K562 (cell line): ENCODE measurements around the gene ZYG11A. TPM values are rescaled to one million over a fixed set of nuclear protein-coding genes. Genes with fewer than 3 reads are reported as not detected.

Source experiments
- ATAC-seq: fragments of 200-7000 bp; cut with Tn5 transposase; 3 replicates; pipeline ENCODE4 v1.9.1; 2020; ENCODE audit warnings: moderate library complexity
- BruUV-seq: library from RNA; stranded (reverse); fragments of 400-500 nt; replicated peaks from 2 replicates; lab custom pipeline; 2021; lab: Mats Ljungman, UMichigan
- CTCF ChIA-PET: fragments of 300-600 bp; formaldehyde crosslinking; extraction: SDS; loops from one replicate; lab custom pipeline; 2021; ENCODE audit warnings: low intra/inter-chr PET ratio; lab: Yijun Ruan, JAX
- POLR2A ChIA-PET: fragments of 300-600, 350-650 bp; sonication (Branson Sonifier 250); formaldehyde crosslinking; extraction: SDS; loops from one replicate; lab custom pipeline; 2021; ENCODE audit warnings: antibody characterized with exemption, inconsistent platforms; lab: Yijun Ruan, JAX
- DNase-seq, 4 experiments: peaks; one replicate each; pipeline versions ENCODE4 v3.0.0 to v3.0.0-alpha.2; 2011 to 2018; ENCODE audit warnings: low spot score in 3 of 4, mixed read lengths in 3 of 4; ENCODE audit errors: extremely low read depth in 1 of 4
- FAIRE-seq: peaks from 2 replicates; lab custom pipeline; 2011; peaks lifted over from hg19 to GRCh38; lab: Jason Lieb, UNC
- H2AFZ ChIP-seq: 2 replicates; pipeline ENCODE4 v1.6.0; 2011; ENCODE audit warnings: low read depth, low read length, control low read depth, inconsistent platforms
- H3K27ac ChIP-seq: fragments of 200-600 bp; 3 replicates; pipeline ENCODE4 v1.8.0; 2011; ENCODE audit warnings: low read depth, mild to moderate bottlenecking, control low read depth, inconsistent platforms, low read length, moderate library complexity, mixed read lengths; ENCODE audit errors: extremely low read depth
- H3K27me3 ChIP-seq, 2 experiments: fragments of 300-600 bp in 1 of 2; 2 replicates in 1 of 2; 3 replicates in 1 of 2; pipeline versions ENCODE4 v1.6.0 to v1.8.0; 2011; ENCODE audit warnings: inconsistent platforms in 2 of 2, low read length in 2 of 2, mild to moderate bottlenecking in 1 of 2, mixed read lengths in 1 of 2, moderate library complexity in 1 of 2; ENCODE audit not compliant: control insufficient read depth in 2 of 2, insufficient read depth in 2 of 2
- H3K36me3 ChIP-seq: fragments of 300-600 bp; 3 replicates; pipeline ENCODE4 v1.8.0; 2011; ENCODE audit warnings: mild to moderate bottlenecking, low read length, inconsistent platforms; ENCODE audit not compliant: control insufficient read depth, insufficient read depth
- H3K4me1 ChIP-seq, 2 experiments: fragments of 200-600 bp in 1 of 2; replicated peaks in 1 of 2; 2 replicates in 1 of 2; 3 replicates in 1 of 2; pipeline versions ENCODE4 v1.5.1 to v1.8.0; 2011; ENCODE audit warnings: inconsistent platforms in 2 of 2, low read length in 2 of 2, mild to moderate bottlenecking in 1 of 2, mixed read lengths in 1 of 2, moderate library complexity in 1 of 2; ENCODE audit not compliant: control insufficient read depth in 2 of 2, insufficient read depth in 2 of 2
- H3K4me2 ChIP-seq: 2 replicates; pipeline ENCODE4 v1.6.1; 2011; ENCODE audit warnings: low read length, control low read depth, inconsistent platforms, mixed read lengths; ENCODE audit not compliant: insufficient read depth
- H3K4me3 ChIP-seq: fragments of 200-600 bp; sonication (generic), shearing (Covaris generic); 2 replicates; pipeline ENCODE4 v1.5.1; 2016; ENCODE audit warnings: control low read depth, inconsistent platforms
- H3K79me2 ChIP-seq: fragments of 200-600 bp; 3 replicates; pipeline ENCODE4 v1.8.0; 2011; ENCODE audit warnings: low read length, inconsistent platforms; ENCODE audit not compliant: control insufficient read depth, insufficient read depth
- H3K9ac ChIP-seq, 2 experiments: 2 replicates each; pipeline versions ENCODE4 v1.6.0 to v1.6.1; 2011; ENCODE audit warnings: low read depth in 2 of 2, low read length in 2 of 2, control low read depth in 1 of 2, inconsistent platforms in 1 of 2, mild to moderate bottlenecking in 1 of 2, mixed read lengths in 1 of 2; ENCODE audit not compliant: insufficient read depth in 1 of 2
- H3K9me1 ChIP-seq: one replicate; pipeline ENCODE4 v1.6.0; 2011; ENCODE audit warnings: inconsistent platforms, mild to moderate bottlenecking, low read length, moderate library complexity; ENCODE audit not compliant: control insufficient read depth, insufficient read depth
- H3K9me3 ChIP-seq: replicated peaks from 2 replicates; pipeline ENCODE4 v1.5.1; 2011; ENCODE audit warnings: low read depth, low read length, inconsistent platforms; ENCODE audit not compliant: control insufficient read depth, insufficient read depth
- H4K20me1 ChIP-seq: replicated peaks from 2 replicates; pipeline ENCODE4 v1.6.1; 2011; ENCODE audit warnings: low read length, inconsistent platforms, mixed read lengths; ENCODE audit not compliant: control insufficient read depth, insufficient read depth
- ESRRB ChIP-seq: fragments of 250-450 bp; sonication (Bioruptor Pico); IDR thresholded peaks from 2 replicates; pipeline ENCODE4 v1.5.0; 2020; ENCODE audit warnings: mild to moderate bottlenecking, moderate library complexity, borderline replicate concordance
- FOXA3 ChIP-seq, 2 experiments: fragments of 450-650 bp in 1 of 2; sonication (generic) in 1 of 2; formaldehyde crosslinking; IDR thresholded peaks in 1 of 2; conservative IDR thresholded peaks in 1 of 2; 2 replicates each; pipeline versions ENCODE4 v1.4.0 to v1.8.0; 2020 to 2022; ENCODE audit warnings: mild to moderate bottlenecking in 2 of 2, missing genetic modification reagents in 1 of 2
- KAT8 ChIP-seq: fragments of 450-650 bp; IDR thresholded peaks from 2 replicates; pipeline ENCODE4 v1.6.1; 2016; ENCODE audit warnings: low read depth, mild to moderate bottlenecking
- NBN ChIP-seq: fragments of 450-650 bp; IDR thresholded peaks from 2 replicates; pipeline ENCODE4 v1.6.1; 2016; ENCODE audit warnings: low read depth, mild to moderate bottlenecking
- SRSF3 ChIP-seq: fragments of 200-400 bp; formaldehyde crosslinking; IDR thresholded peaks from 2 replicates; pipeline ENCODE4 v1.6.1; 2016; ENCODE audit warnings: mild to moderate bottlenecking, low read length, moderate library complexity; ENCODE audit not compliant: insufficient read depth
- ZNF23 ChIP-seq: fragments of 250-450 bp; sonication (Bioruptor Pico); IDR thresholded peaks from 2 replicates; pipeline ENCODE4 v1.4.0; 2020; ENCODE audit warnings: mild to moderate bottlenecking
- WGBS: fragments of 100-300 bp; shearing (Covaris generic); methylation state at CpG from one replicate; pipeline ENCODE4 v1.1.6; 2016; ENCODE audit warnings: low coverage, mixed read lengths; ENCODE audit not compliant: insufficient coverage; ENCODE audit errors: missing lambda C conversion rate; 5-methylcytosine and 5-hydroxymethylcytosine counted together
- in situ Hi-C: fragments of 300-500 bp; cut with MboI; formaldehyde crosslinking; loops from 4 replicates; pipeline ENCODE4 v1.15.0; 2018; ENCODE audit warnings: inconsistent platforms, mixed read lengths
- intact Hi-C: fragments of 100-400 bp; cut with micrococcal nuclease; formaldehyde crosslinking; loops from 2 replicates; pipeline ENCODE4 v1.14.2; 2022
- polyA plus RNA-seq, 8 experiments: library from polyadenylated mRNA; depleted of rRNA in 4 of 8; stranded (reverse) in 5 of 8; unstranded in 3 of 8; fragments of >200 nt; fragmentation: Nextera tagmentation in 2 of 8; fragmentation: Illumina TruSeq in 1 of 8; extraction: Ambion mirVana in 2 of 8; extraction: Trizol in 1 of 8; gene quantifications; 2 replicates each; pipeline versions ENCODE4 v1.2.1 to v1.2.3, GENCODE V29; 2011 to 2014; ENCODE audit warnings: inconsistent platforms in 1 of 8, missing spikeins in 1 of 8
- total RNA-seq, 7 experiments: library from RNA; depleted of rRNA in 6 of 7; stranded (reverse); fragments of >200 nt in 6 of 7; fragmentation: Illumina TruSeq in 2 of 7; extraction: Trizol in 2 of 7; gene quantifications; 2 replicates each; pipeline versions ENCODE4 v1.2.1 to v1.2.3, GENCODE V29; 2011 to 2021; ENCODE audit warnings: low replicate concordance in 1 of 7
- TF ChIP-seq, protein P1 (sequence below): fragments of 450-650 bp; conservative IDR thresholded peaks from 2 replicates; pipeline ENCODE4 v1.6.1; 2016; ENCODE audit warnings: missing genetic modification characterization, low read depth, mild to moderate bottlenecking, missing compliant biosample characterization, moderate library complexity
- TF ChIP-seq, protein P2 (sequence below), 2 experiments: fragments of 450-650 bp in 1 of 2; sonication (generic) in 1 of 2; formaldehyde crosslinking in 1 of 2; IDR thresholded peaks in 1 of 2; conservative IDR thresholded peaks in 1 of 2; 2 replicates each; pipeline versions ENCODE4 v1.6.1 to v1.8.1; 2016 to 2023; ENCODE audit warnings: mild to moderate bottlenecking in 2 of 2, moderate library complexity in 2 of 2, inconsistent platforms in 1 of 2, missing genetic modification reagents in 1 of 2

Gene ZYG11A
- total and polyA plus RNA-seq, 9 of the 15 experiments (the other 6 are each of a cell fraction or from before 2014, with no cell fraction given) = 4.5 to 21.9 (median 14.0) TPM

DNA sequence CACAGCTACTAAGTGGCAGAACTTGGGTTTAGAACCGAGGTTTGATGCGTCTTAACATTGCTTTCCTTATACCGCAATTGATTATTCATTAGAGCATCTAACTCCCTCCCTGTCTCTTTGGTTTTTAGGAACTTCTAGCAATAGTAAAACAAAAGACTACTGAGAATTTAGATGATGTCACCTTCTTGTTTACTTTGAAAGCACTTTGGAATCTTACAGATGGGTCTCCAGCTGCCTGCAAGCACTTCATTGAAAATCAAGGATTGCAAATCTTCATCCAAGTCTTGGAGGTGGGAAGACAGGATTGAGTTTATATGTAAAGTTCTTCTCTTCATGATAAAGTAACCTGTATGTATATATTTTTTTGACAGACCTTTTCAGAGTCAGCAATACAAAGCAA lies 35.0 kb downstream of the ZYG11A start:
- H3K9ac ChIP-seq = no peak overlapping the region
- TF ChIP-seq ESRRB (CRISPR knock-in tag) = no peak
- TF ChIP-seq, protein P1, sequence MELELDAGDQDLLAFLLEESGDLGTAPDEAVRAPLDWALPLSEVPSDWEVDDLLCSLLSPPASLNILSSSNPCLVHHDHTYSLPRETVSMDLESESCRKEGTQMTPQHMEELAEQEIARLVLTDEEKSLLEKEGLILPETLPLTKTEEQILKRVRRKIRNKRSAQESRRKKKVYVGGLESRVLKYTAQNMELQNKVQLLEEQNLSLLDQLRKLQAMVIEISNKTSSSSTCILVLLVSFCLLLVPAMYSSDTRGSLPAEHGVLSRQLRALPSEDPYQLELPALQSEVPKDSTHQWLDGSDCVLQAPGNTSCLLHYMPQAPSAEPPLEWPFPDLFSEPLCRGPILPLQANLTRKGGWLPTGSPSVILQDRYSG (tag) = no peak
- TF ChIP-seq ZNF23 (CRISPR knock-in tag) = no peak
- TF ChIP-seq KAT8 = no peak
- TF ChIP-seq, protein P2, sequence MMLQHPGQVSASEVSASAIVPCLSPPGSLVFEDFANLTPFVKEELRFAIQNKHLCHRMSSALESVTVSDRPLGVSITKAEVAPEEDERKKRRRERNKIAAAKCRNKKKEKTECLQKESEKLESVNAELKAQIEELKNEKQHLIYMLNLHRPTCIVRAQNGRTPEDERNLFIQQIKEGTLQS (IDR thresholded peaks at IDR 0.05) = peak; percentile 63
- TF ChIP-seq, protein P2 (CRISPR knock-in tag; conservative IDR thresholded peaks at IDR 0.05) = no peak
- TF ChIP-seq FOXA3 (CRISPR knock-in tag; conservative IDR thresholded peaks at IDR 0.05 in 1 of 2, IDR thresholded peaks at IDR 0.05 in 1 of 2) = peak in 1 of 2 experiments; percentile 35; a peak in 1 of 4 replicates
- no peak for TF ChIP-seq SRSF3
- TF ChIP-seq NBN = no peak
- intact Hi-C loops (no loop called here), in situ Hi-C loops (no loop called here)
- H3K27me3 ChIP-seq = no peaks in the 10 kb centered on the region; a peak in 1 of 5 replicates
- H4K20me1 ChIP-seq = no peaks in the 10 kb centered on the region
- BruUV-seq = no TSS peak
- H3K36me3 ChIP-seq = peaks cover 76% of the 10 kb centered on the region
- H3K27ac ChIP-seq = no peak overlapping the region
- ChIA-PET POLR2A (interaction anchor here (1.3 to 1.7 kb wide), 3 partner anchors 10 to 27 kb away, joined by 3 to 8 read pairs (median 6); no protein-coding TSS in a partner anchor), CTCF (no interaction called here)
- H3K9me3 ChIP-seq = no peaks in the 10 kb centered on the region
- H3K79me2 ChIP-seq = no peaks in the 10 kb centered on the region
- no peak overlapping the region for H3K4me3 ChIP-seq
- no peak overlapping the region for H3K4me2 ChIP-seq
- no peaks in the 10 kb centered on the region for H3K9me1 ChIP-seq
- H2AFZ ChIP-seq = no peak overlapping the region
- no peak for FAIRE-seq
- H3K4me1 ChIP-seq = no peaks in the 10 kb centered on the region
- 93% methylated on average over 3 of the region's 3 CpGs for WGBS
- no peak for DNase-seq
- no peak for ATAC-seq
